Activated T-helper 2 cell treated with anti-CD3 and anti-CD28 coated beads, Interferon-gamma antibody, Interleukin-2, Interleukin-4, amounts not matched to agents 10 μg/mL and 5 μg/mL and 100 μg/mL, durations not matched to agents 14 hours and 24 hours and 36 hours (primary cell): ENCODE data around the gene TMEM135. TPM values are rescaled to one million over a fixed set of nuclear protein-coding genes. Genes with fewer than 3 reads are reported as not detected.
"Not testable (repeated sequence)": the region's sequence is repeated elsewhere in the genome, so short reads cannot be mapped to it uniquely, and the experiment has no call there.

Experiments used
- DNase-seq: peaks from one replicate; pipeline ENCODE4 v3.0.0; 2021; ENCODE audit warnings: low spot score
- H3K27ac Mint-ChIP-seq: one replicate; pipeline ENCODE4 v1.8.0; 2021; ENCODE audit warnings: mixed read lengths
- H3K27me3 Mint-ChIP-seq: one replicate; pipeline ENCODE4 v1.8.0; 2021; ENCODE audit warnings: low read depth, mixed read lengths
- H3K36me3 Mint-ChIP-seq: one replicate; pipeline ENCODE4 v1.8.0; 2021; ENCODE audit warnings: low read depth, mixed read lengths
- H3K4me1 Mint-ChIP-seq: one replicate; pipeline ENCODE4 v1.8.0; 2021; ENCODE audit warnings: low read depth, mixed read lengths
- H3K4me3 Mint-ChIP-seq: one replicate; pipeline ENCODE4 v1.8.0; 2021; ENCODE audit warnings: low read depth, mild to moderate bottlenecking, moderate library complexity, mixed read lengths
- H3K9me3 Mint-ChIP-seq: one replicate; pipeline ENCODE4 v1.8.0; 2021; ENCODE audit warnings: mixed read lengths
- intact Hi-C: fragments of 100-400 bp; cut with micrococcal nuclease; formaldehyde crosslinking; loops from one replicate; pipeline ENCODE4 v1.15.1; 2023
- total RNA-seq: library from RNA; stranded (reverse); gene quantifications from 2 replicates; pipeline ENCODE4 v1.2.3, GENCODE V29; 2022

Gene TMEM135
- total RNA-seq, 1 donor from 2014 or later = 40.2 TPM

- no peak overlapping the region for H3K27ac Mint-ChIP-seq
- peaks cover 14% of the 10 kb centered on the region for H3K4me1 Mint-ChIP-seq
- H3K36me3 Mint-ChIP-seq = no peaks in the 10 kb centered on the region
- no peak overlapping the region for H3K4me3 Mint-ChIP-seq
- intact Hi-C loops = no loop called here
- H3K27me3 Mint-ChIP-seq = no peaks in the 10 kb centered on the region
- H3K9me3 Mint-ChIP-seq = no peaks in the 10 kb centered on the region
- no peak for DNase-seq
Measured at GRCh38 chr11:87005569-87005921, 32.2 kb upstream of the TMEM135 start.

DNA sequence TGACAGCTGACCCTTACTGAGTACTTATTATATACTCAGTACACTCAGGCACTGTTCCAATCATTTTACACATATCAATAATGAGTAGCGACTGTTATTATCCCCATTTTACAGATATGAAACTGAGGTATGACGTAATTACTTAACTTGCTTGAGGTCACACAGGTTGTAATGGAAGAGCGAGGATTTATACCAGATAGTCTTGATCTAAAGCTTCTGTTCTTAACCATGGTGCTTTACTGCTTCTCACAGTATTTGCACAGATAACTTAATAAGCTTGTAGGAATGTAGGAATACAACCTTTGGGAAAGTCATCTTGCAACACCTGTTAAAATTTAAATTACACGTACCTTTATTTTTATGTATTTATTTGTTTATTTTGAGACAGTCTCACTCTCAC lies 31.7 kb upstream of the TMEM135 start:
- Mint-ChIP-seq H3K27me3 (no peaks in the 10 kb centered on the region), H3K27ac (no peak overlapping the region), H3K4me3 (no peak overlapping the region), H3K9me3 (no peaks in the 10 kb centered on the region), H3K36me3 (no peaks in the 10 kb centered on the region), H3K4me1 (peaks cover 18% of the 10 kb centered on the region)
- no peak for DNase-seq
- intact Hi-C loops = no loop called here

GRCh38 chr11:87007963-87008362 lies 29.8 kb upstream of the TMEM135 start:
- no peak overlapping the region for H3K27ac Mint-ChIP-seq
- intact Hi-C loops = no loop called here
- H3K4me3 Mint-ChIP-seq = no peak overlapping the region
- no peaks in the 10 kb centered on the region for H3K9me3 Mint-ChIP-seq
- H3K36me3 Mint-ChIP-seq = no peaks in the 10 kb centered on the region
- DNase-seq = no peak
- no peaks in the 10 kb centered on the region for H3K27me3 Mint-ChIP-seq
- H3K4me1 Mint-ChIP-seq = peaks cover 13% of the 10 kb centered on the region

- Mint-ChIP-seq H3K4me3 (no peak overlapping the region), H3K36me3 (no peaks in the 10 kb centered on the region), H3K4me1 (peaks cover 8% of the 10 kb centered on the region), H3K27ac (no peak overlapping the region), H3K27me3 (no peaks in the 10 kb centered on the region), H3K9me3 (no peaks in the 10 kb centered on the region)
- intact Hi-C loops = no loop called here
- DNase-seq = no peak
Measured at GRCh38 chr11:87012089-87012488, 25.6 kb upstream of the TMEM135 start.

GRCh38 chr11:87012673-87013072 lies 25.1 kb upstream of the TMEM135 start:
- Mint-ChIP-seq H3K27me3 (no peaks in the 10 kb centered on the region), H3K27ac (no peak overlapping the region), H3K4me3 (no peak overlapping the region), H3K9me3 (no peaks in the 10 kb centered on the region), H3K4me1 (peaks cover 8% of the 10 kb centered on the region), H3K36me3 (no peaks in the 10 kb centered on the region)
- intact Hi-C loops = no loop called here
- no peak for DNase-seq

- Mint-ChIP-seq H3K4me1 (peaks cover 8% of the 10 kb centered on the region), H3K4me3 (no peak overlapping the region), H3K36me3 (no peaks in the 10 kb centered on the region), H3K27ac (no peak overlapping the region), H3K9me3 (no peaks in the 10 kb centered on the region), H3K27me3 (no peaks in the 10 kb centered on the region)
- intact Hi-C loops = no loop called here
- DNase-seq = no peak
Measured at GRCh38 chr11:87013912-87014825, 23.6 kb upstream of the TMEM135 start.

DNA sequence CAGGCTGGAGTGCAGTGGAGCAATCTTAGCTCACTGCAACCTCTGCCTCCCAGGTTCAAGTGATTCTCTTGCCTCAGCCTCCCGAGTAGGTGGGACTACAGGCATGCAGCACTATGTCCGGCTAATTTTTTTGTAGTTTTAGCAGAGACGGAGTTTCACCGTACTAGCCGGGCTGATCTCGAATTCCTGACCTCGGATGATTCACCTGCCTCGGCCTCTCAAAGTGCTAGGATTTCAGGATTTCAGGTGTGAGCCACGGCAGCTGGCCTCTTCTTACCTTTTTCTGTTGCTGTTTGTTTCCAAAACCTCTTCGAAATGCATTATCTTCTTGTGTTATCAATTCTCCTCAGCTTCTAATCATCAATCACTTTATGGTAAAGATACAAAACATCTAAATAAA lies 22.1 kb upstream of the TMEM135 start:
- H3K4me1 Mint-ChIP-seq = peaks cover 13% of the 10 kb centered on the region

DNA sequence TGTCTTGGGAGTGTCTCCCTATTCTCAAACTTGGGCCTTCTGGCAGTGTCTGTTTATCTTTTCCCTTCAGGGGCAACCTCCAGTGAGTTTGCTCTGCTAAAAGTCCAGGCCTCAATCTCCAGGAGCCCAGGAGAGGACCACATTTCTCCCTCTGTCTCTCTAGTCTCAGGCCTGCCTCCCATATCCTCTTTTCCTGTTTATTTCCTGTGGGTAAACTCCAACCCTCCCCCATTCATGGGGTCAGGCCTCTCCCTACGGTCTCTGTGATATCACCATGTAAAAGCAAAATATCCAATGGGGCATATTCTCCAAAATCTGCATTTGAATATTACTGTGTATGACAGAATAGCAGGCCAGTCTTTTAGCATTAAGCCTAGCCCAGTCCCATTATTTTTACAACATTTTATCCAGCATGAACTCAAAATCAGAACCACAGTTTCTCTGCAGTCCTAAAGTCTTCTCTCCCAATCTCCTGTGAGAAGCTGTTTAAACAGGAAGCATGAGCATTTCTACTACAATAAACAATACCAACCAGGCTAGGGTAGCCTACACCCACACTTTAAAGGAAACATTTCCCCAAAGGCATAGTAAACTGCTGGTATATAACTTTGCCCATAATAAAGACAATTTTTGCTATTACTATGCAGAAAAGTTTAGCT lies 18.0 kb upstream of the TMEM135 start:
- H3K9me3 Mint-ChIP-seq = no peaks in the 10 kb centered on the region
- peaks cover 6% of the 10 kb centered on the region for H3K36me3 Mint-ChIP-seq
- H3K27ac Mint-ChIP-seq = no peak overlapping the region
- H3K4me3 Mint-ChIP-seq = no peak overlapping the region
- no peaks in the 10 kb centered on the region for H3K27me3 Mint-ChIP-seq
- no peak for DNase-seq
- H3K4me1 Mint-ChIP-seq = peaks cover 22% of the 10 kb centered on the region
- intact Hi-C loops = no loop called here

More for the DNA sequence above, 22.1 kb upstream of the TMEM135 start:
- no peaks in the 10 kb centered on the region for H3K36me3 Mint-ChIP-seq
- no peaks in the 10 kb centered on the region for H3K9me3 Mint-ChIP-seq
- H3K27ac Mint-ChIP-seq = no peak overlapping the region
- H3K4me3 Mint-ChIP-seq = no peak overlapping the region
- intact Hi-C loops = no loop called here
- no peaks in the 10 kb centered on the region for H3K27me3 Mint-ChIP-seq
- DNase-seq = no peak

DNA sequence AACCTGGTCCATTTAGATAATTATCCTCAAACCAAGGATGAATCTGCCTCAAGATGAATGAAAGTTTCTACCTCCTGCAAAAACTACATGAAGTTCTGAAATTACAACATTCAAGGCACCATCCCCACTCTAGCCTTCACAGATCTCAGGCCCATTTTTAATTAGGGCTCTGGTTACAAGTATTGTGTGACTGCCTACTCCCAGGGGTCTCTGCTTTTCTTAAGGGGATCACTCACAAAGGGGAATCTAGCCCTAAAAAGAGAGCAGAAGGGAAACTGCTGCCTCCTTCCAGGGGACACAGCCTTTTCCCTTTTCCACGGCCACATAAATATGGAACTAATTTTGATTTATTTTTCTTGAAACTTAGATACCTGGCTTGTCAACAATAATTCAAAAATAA lies 17.4 kb upstream of the TMEM135 start:
- DNase-seq = no peak
- H3K27ac Mint-ChIP-seq = no peak overlapping the region
- H3K9me3 Mint-ChIP-seq = peaks cover 1% of the 10 kb centered on the region
- intact Hi-C loops = no loop called here
- H3K36me3 Mint-ChIP-seq = peaks cover 6% of the 10 kb centered on the region
- H3K4me3 Mint-ChIP-seq = no peak overlapping the region
- peaks cover 22% of the 10 kb centered on the region for H3K4me1 Mint-ChIP-seq
- no peaks in the 10 kb centered on the region for H3K27me3 Mint-ChIP-seq

DNA sequence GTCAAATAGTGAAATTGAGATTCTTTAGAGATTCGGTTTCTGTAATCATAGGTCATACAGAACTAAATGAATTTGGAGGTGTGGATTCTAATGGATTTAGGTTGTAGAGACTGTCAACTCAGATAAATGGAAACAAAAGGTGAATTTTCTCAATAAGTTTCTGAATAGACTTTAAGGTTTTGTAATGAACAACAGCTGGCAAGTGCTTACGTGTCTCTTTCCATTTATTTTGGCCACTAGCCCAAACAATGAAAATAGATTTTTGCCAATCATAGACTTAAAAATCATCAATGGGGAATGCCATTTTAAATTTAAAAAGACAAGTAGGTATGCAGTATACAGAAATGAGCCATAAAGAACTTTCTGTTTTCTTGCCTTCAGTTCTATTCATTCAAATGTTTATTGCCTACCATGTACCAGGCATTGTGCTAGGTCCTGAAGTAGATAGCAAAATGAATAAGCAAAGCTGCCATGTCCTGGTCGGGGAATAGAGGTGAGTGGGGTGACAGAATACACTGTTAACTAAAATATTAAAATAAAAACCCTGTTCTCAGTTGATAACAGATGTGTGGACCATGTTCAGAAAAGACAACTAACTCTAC lies 16.9 kb upstream of the TMEM135 start:
- Mint-ChIP-seq H3K36me3 (peaks cover 6% of the 10 kb centered on the region), H3K9me3 (peaks cover 7% of the 10 kb centered on the region), H3K27ac (no peak overlapping the region), H3K4me1 (peaks cover 24% of the 10 kb centered on the region), H3K4me3 (no peak overlapping the region), H3K27me3 (peaks cover 2% of the 10 kb centered on the region)
- intact Hi-C loops = no loop called here
- DNase-seq = no peak

- DNase-seq = peak; percentile 13
- intact Hi-C loops = loop anchor here (1.0 kb wide), 2 partner anchors 8 to 19 kb away; no protein-coding TSS in a partner anchor
- Mint-ChIP-seq H3K4me3 (no peak overlapping the region), H3K9me3 (peaks cover 11% of the 10 kb centered on the region), H3K36me3 (peaks cover 10% of the 10 kb centered on the region), H3K27ac (peak overlapping the region; percentile 42), H3K4me1 (peaks cover 24% of the 10 kb centered on the region), H3K27me3 (peaks cover 5% of the 10 kb centered on the region)
Measured at GRCh38 chr11:87022254-87022653, 15.5 kb upstream of the TMEM135 start.

DNA sequence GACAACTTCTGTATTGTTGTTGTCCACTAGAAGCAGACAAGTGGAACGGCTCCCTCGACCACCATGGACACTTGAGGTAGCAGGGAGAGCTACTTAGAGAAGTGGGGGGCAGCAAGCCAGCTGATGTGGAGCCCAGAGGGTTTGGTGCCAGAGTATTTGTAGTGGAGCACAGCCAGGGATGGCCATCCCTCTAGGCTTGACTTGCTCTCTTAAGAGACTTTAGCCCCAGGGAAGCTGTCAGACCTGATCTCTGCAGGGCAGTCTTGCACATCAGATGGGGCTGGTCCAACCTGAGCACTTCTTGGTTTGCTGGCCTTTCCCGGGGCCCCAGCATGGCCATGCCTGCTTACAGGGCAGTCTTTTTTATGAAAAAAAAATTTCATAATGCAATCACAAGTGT lies 15.0 kb upstream of the TMEM135 start:
- Mint-ChIP-seq H3K4me1 (peaks cover 24% of the 10 kb centered on the region), H3K4me3 (no peak overlapping the region), H3K27ac (peak overlapping the region; percentile 42), H3K9me3 (peaks cover 11% of the 10 kb centered on the region), H3K27me3 (peaks cover 5% of the 10 kb centered on the region), H3K36me3 (peaks cover 10% of the 10 kb centered on the region)
- DNase-seq = no peak
- intact Hi-C loops = loop anchor here (1.0 kb wide), 2 partner anchors 8 to 19 kb away; no protein-coding TSS in a partner anchor

GRCh38 chr11:87026415-87026814 lies 11.3 kb upstream of the TMEM135 start:
- intact Hi-C loops, H3K27me3 Mint-ChIP-seq, H3K4me3 Mint-ChIP-seq, H3K27ac Mint-ChIP-seq, H3K36me3 Mint-ChIP-seq, DNase-seq: not testable (repeated sequence)
- H3K4me1 Mint-ChIP-seq = peaks cover 30% of the 10 kb centered on the region
- peaks cover 11% of the 10 kb centered on the region for H3K9me3 Mint-ChIP-seq
